SK-N-SH treated with all-trans-retinoic acid at 6 μM for 48 hours (cell line): ENCODE measurements around the gene ABCB1.

Experiments used
- ATAC-seq: fragments of 200-7000 bp; cut with Tn5 transposase; 3 replicates; pipeline ENCODE4 v1.9.1; 2020; ENCODE audit warnings: mild to moderate bottlenecking, moderate library complexity
- ARNTL ChIP-seq: fragments of 450-650 bp; formaldehyde crosslinking; IDR thresholded peaks from 2 replicates; pipeline ENCODE4 v1.5.0; 2020; ENCODE audit warnings: low read depth, mild to moderate bottlenecking, moderate library complexity, borderline replicate concordance
- BACH2 ChIP-seq: fragments of 250-450 bp; sonication (Bioruptor Pico); IDR thresholded peaks from 2 replicates; pipeline ENCODE4 v1.9.0; 2021; ENCODE audit warnings: mild to moderate bottlenecking, borderline replicate concordance
- CREB5 ChIP-seq: fragments of 250-450 bp; sonication (Bioruptor Pico); IDR thresholded peaks from 2 replicates; pipeline ENCODE4 v1.5.1; 2020; ENCODE audit warnings: low read depth, mild to moderate bottlenecking, moderate library complexity
- CSDC2 ChIP-seq: fragments of 250-450 bp; sonication (Bioruptor Pico); IDR thresholded peaks from 2 replicates; pipeline ENCODE4 v1.5.0; 2020; ENCODE audit warnings: mild to moderate bottlenecking, moderate library complexity
- GLIS3 ChIP-seq: fragments of 250-450 bp; sonication (Bioruptor Pico); IDR thresholded peaks from 2 replicates; pipeline ENCODE4 v1.5.0; 2020; ENCODE audit warnings: mild to moderate bottlenecking, moderate library complexity
- ISL1 ChIP-seq: fragments of 250-450 bp; sonication (Bioruptor Pico); IDR thresholded peaks from 2 replicates; pipeline ENCODE4 v2.1.2; 2022; ENCODE audit warnings: mild to moderate bottlenecking, moderate library complexity
- PATZ1 ChIP-seq: fragments of 250-450 bp; sonication (Bioruptor Pico); IDR thresholded peaks from 2 replicates; pipeline ENCODE4 v1.8.0; 2020; ENCODE audit warnings: mild to moderate bottlenecking, moderate library complexity, borderline replicate concordance
- PPARA ChIP-seq: fragments of 250-450 bp; sonication (Bioruptor Pico); IDR thresholded peaks from 2 replicates; pipeline ENCODE4 v1.5.0; 2020; ENCODE audit warnings: mild to moderate bottlenecking, borderline replicate concordance
- RARB ChIP-seq: fragments of 250-450 bp; sonication (Bioruptor Pico); IDR thresholded peaks from 2 replicates; pipeline ENCODE4 v1.8.0; 2021; ENCODE audit warnings: mild to moderate bottlenecking, moderate library complexity
- SNAI2 ChIP-seq: fragments of 250-450 bp; sonication (Bioruptor Pico); IDR thresholded peaks from 2 replicates; pipeline ENCODE4 v1.5.0; 2020; ENCODE audit warnings: mild to moderate bottlenecking, moderate library complexity
- TCF4 ChIP-seq: fragments of 250-450 bp; sonication (Bioruptor Pico); IDR thresholded peaks from 2 replicates; pipeline ENCODE4 v1.8.0; 2021; ENCODE audit warnings: mild to moderate bottlenecking, moderate library complexity, borderline replicate concordance
- TOX ChIP-seq: fragments of 250-450 bp; sonication (Bioruptor Pico); IDR thresholded peaks from 2 replicates; pipeline ENCODE4 v1.8.0; 2021; ENCODE audit warnings: mild to moderate bottlenecking, moderate library complexity, borderline replicate concordance
- TSHZ2 ChIP-seq: fragments of 250-450 bp; sonication (Bioruptor Pico); IDR thresholded peaks from 2 replicates; pipeline ENCODE4 v1.5.0; 2020; ENCODE audit warnings: mild to moderate bottlenecking, moderate library complexity
- ZC3H10 ChIP-seq: fragments of 250-450 bp; sonication (Bioruptor Pico); IDR thresholded peaks from 2 replicates; pipeline ENCODE4 v1.5.1; 2021; ENCODE audit warnings: mild to moderate bottlenecking, moderate library complexity
- ZFP3 ChIP-seq: fragments of 250-450 bp; sonication (Bioruptor Pico); IDR thresholded peaks from 2 replicates; pipeline ENCODE4 v1.5.0; 2020; ENCODE audit warnings: mild to moderate bottlenecking, moderate library complexity
- ZFP30 ChIP-seq: fragments of 450-650 bp; formaldehyde crosslinking; IDR thresholded peaks from 2 replicates; pipeline ENCODE4 v1.5.0; 2022; ENCODE audit warnings: mild to moderate bottlenecking, moderate library complexity
- ZNF565 ChIP-seq: fragments of 450-650 bp; formaldehyde crosslinking; conservative IDR thresholded peaks from 2 replicates; pipeline ENCODE4 v1.5.0; 2020; ENCODE audit warnings: low read depth, mild to moderate bottlenecking, moderate library complexity
- ZNF70 ChIP-seq: fragments of 450-650 bp; formaldehyde crosslinking; IDR thresholded peaks from 2 replicates; pipeline ENCODE4 v1.5.0; 2020; ENCODE audit warnings: mild to moderate bottlenecking, moderate library complexity
- ZNF8 ChIP-seq: fragments of 450-650 bp; formaldehyde crosslinking; IDR thresholded peaks from 2 replicates; pipeline ENCODE4 v1.5.0; 2020; ENCODE audit warnings: mild to moderate bottlenecking, moderate library complexity

Gene ABCB1

GRCh38 chr7:87608431-87608830 is 7.7 kb upstream of the ABCB1 start:
- no peak for ATAC-seq
- TF ChIP-seq ZFP3 (CRISPR knock-in tag) (no peak), ISL1 (0 out of 2 replicates have a peak, but pooled peaks have one; percentile 22)

- TF ChIP-seq GLIS3 (CRISPR knock-in tag): no peak
- TF ChIP-seq ZNF70 (CRISPR knock-in tag): no peak
- TF ChIP-seq CSDC2 (CRISPR knock-in tag): no peak
- TF ChIP-seq PPARA (CRISPR knock-in tag): no peak
- no peak for ATAC-seq
Observed at GRCh38 chr7:87604264-87604663, 3.6 kb upstream of the ABCB1 start.

- peak; percentile 82 for TF ChIP-seq TCF4 (CRISPR knock-in tag)
- TF ChIP-seq BACH2 (CRISPR knock-in tag): no peak
- no peak for TF ChIP-seq ZNF565 (CRISPR knock-in tag)
- 0 out of 2 replicates have a peak, but pooled peaks have one; percentile 47 for TF ChIP-seq TSHZ2 (CRISPR knock-in tag)
- no peak for TF ChIP-seq ZC3H10 (CRISPR knock-in tag)
- peak; percentile 23; the same call in 1 of the 2 replicates for TF ChIP-seq CREB5 (CRISPR knock-in tag)
- TF ChIP-seq RARB (CRISPR knock-in tag): no peak
- no peak for TF ChIP-seq ZFP30 (CRISPR knock-in tag)
- peak; percentile 57; the same call in 1 of the 2 replicates for TF ChIP-seq ZNF70 (CRISPR knock-in tag)
- no peak; the same call in 2 of the 3 replicates for ATAC-seq
Observed at GRCh38 chr7:87599336-87599735, 1.3 kb downstream of the ABCB1 start.

GRCh38 chr7:87598234-87599009 is 2.3 kb downstream of the ABCB1 start:
- ATAC-seq: no peak
- TF ChIP-seq ISL1 (no peak), TCF4 (CRISPR knock-in tag) (no peak), ARNTL (CRISPR knock-in tag) (no peak), SNAI2 (CRISPR knock-in tag) (0 out of 2 replicates have a peak, but pooled peaks have one; percentile 43), ZFP30 (CRISPR knock-in tag) (no peak), PATZ1 (CRISPR knock-in tag) (no peak), ZNF8 (CRISPR knock-in tag) (no peak), PPARA (CRISPR knock-in tag) (no peak)

- TF ChIP-seq CSDC2 (CRISPR knock-in tag) (no peak), ZNF565 (CRISPR knock-in tag) (no peak), ARNTL (CRISPR knock-in tag) (no peak), GLIS3 (CRISPR knock-in tag) (no peak), ZNF70 (CRISPR knock-in tag) (no peak), CREB5 (CRISPR knock-in tag) (no peak), SNAI2 (CRISPR knock-in tag) (no peak), TSHZ2 (CRISPR knock-in tag) (no peak), ZFP3 (CRISPR knock-in tag) (no peak), ISL1 (no peak), TOX (CRISPR knock-in tag) (no peak), BACH2 (CRISPR knock-in tag) (no peak), ZNF8 (CRISPR knock-in tag) (no peak), RARB (CRISPR knock-in tag) (no peak), TCF4 (CRISPR knock-in tag) (no peak)
- ATAC-seq: no peak
Observed at GRCh38 chr7:87596696-87597095, 4.0 kb downstream of the ABCB1 start.
